Inflammatory macrophage treated with lipopolysaccharide for 1 hour (primary cell): ENCODE measurements around the gene MAML3.
A peak's percentile ranks its signal among the peaks of the same experiment; 100 is the strongest.

ENCODE experiments used
- DNase-seq, 2 donors: peaks; one replicate each; pipeline ENCODE4 v3.0.0-alpha.2; 2020 to 2022

Gene MAML3

GRCh38 chr4:139915037-139915436, 238.9 kb downstream of the MAML3 start:
- DNase-seq, result no peak

DNA sequence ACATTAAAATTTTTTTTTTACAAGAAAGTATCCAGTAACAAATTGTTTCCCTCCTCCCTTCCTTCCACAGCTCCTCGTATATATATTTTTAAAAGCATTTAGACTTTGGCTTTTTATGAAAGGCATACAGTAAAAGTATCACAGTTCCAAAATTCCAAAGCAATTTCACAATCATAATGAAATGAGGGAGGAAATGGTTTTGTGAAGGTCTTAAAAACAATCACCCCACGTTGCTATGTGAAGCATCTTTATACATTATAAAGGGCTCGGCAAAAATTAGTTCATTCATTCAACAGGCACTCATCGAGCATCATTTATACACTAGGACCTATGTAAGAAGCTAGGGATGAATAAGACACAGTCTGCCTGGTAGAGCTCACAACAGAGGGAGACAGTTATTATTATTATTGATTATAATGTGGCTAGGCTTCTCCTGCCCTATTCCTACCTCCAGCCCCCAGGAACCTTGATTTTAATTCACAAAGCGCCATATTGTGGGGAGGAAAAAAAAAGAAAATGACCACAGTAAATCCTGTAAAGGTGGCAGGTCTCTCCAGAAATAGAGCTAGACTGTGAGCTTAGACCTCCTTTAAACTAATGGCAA, 239.9 kb downstream of the MAML3 start:
- DNase-seq, result no peak

DNA sequence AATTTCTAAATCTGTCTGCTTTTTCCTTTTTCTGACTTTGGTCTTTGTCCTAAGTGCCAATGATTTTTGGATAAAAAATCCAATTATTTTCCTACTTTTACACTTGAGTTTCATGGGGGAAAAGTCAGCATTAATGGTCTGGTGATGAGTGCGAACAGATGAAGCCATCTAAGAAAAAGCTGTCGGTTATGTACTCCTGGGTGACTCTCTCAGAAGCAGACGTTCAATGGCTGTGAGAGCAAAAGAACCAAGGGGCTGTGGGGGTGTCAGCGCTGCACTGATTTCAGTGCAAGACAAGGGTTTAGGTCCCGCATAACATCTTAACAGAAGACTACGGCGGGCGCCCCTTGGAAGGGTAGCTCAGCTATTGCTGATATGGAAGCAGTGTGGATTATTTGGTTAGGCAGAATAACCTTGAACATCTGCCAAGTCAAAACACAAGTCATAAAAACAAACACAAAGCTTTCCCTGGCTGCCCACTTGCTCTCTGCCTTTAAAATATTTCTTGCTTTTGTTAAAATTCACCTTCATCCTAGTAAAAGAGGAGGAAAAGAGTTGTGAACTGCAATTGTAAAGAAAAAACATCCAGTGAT, 240.5 kb downstream of the MAML3 start:
- DNase-seq, result no peak

DNA sequence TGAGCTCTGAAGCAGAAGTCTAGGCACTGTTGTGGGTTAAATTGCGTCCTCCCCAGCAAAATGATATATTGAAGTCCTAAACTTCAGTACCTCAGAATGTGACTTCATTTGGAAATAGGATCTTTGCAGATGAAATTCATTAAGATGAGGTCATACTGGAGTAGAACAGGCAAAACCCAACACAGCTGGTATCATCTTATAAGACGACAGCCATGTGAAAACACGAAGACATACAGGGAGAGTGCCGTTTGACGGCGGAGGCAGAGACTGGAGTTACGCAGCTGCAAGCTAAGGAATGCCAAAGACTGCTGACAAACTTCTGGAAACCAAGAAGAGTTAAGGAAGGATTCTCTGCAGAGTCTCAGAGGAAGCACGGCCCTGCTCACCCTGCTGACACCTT, 241.5 kb downstream of the MAML3 start:
- no peak for DNase-seq

- peak in 1 of 2 donors; percentile 24 for DNase-seq
Observed at GRCh38 chr4:139910106-139910505, 243.9 kb downstream of the MAML3 start.

DNA sequence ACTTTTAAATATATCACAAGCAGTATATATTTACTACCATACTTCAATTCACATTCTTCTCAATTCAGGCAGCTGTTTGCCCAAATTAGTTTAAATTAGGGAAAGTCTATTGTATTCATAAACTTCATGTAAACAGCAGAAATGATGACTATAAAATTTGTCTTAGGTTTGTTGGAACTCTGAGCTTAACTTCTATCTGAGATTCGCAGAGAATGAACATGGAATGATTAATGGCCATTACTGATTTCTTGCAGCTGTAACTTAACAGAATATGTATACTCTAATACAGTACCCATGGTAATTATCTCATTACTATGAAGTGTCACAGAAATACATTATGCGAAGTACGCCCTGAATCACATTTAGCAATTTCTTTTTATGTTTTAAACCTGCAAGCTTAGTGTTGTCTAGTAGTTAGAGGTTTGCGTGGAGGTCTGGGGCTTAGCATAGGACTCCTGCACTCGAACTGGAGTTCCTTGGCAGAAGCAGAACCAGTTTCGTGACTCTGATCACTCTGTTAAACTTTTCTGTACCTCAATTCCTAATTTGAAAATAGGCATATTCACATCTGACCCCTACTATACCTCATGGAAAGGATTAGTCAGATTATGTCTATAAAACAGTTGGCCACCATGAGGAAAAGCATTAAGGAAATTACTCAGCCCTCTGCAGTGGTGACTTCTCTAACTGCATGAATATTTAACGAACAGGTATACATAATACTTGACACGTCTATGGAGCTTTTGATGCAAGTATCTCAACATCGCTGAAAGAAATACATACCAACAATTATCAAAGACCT, 245.1 kb downstream of the MAML3 start:
- DNase-seq, result no peak

- DNase-seq, result peak; percentile 24 to 67
Observed at GRCh38 chr4:139907001-139907809, 246.8 kb downstream of the MAML3 start.

DNA sequence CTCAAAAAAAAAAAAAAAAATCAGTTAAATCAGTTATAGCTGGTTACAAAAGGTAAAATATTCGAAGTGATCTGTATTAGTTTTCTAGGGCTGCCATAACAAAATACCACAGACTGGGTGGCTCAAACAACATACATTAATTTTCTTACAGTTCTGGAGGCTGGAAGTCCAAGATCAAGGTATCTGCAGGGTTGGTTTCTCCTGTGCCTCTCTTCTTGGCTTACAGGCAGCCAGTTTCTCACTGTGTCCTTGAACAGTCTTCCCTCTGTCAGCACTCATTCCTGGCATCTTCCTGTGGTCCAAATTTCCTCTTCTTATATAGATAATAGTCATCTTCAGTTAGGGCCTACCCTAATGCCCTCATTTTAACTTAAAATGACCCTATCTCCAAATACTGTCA, 248.5 kb downstream of the MAML3 start:
- no peak for DNase-seq

GRCh38 chr4:139904406-139904805, 249.6 kb downstream of the MAML3 start:
- no peak for DNase-seq

GRCh38 chr4:139903845-139904244, 250.1 kb downstream of the MAML3 start:
- DNase-seq, result peak; percentile 89

- DNase-seq, result peak; percentile 43 to 68
Observed at GRCh38 chr4:139902321-139903320, 251.4 kb downstream of the MAML3 start.

DNA sequence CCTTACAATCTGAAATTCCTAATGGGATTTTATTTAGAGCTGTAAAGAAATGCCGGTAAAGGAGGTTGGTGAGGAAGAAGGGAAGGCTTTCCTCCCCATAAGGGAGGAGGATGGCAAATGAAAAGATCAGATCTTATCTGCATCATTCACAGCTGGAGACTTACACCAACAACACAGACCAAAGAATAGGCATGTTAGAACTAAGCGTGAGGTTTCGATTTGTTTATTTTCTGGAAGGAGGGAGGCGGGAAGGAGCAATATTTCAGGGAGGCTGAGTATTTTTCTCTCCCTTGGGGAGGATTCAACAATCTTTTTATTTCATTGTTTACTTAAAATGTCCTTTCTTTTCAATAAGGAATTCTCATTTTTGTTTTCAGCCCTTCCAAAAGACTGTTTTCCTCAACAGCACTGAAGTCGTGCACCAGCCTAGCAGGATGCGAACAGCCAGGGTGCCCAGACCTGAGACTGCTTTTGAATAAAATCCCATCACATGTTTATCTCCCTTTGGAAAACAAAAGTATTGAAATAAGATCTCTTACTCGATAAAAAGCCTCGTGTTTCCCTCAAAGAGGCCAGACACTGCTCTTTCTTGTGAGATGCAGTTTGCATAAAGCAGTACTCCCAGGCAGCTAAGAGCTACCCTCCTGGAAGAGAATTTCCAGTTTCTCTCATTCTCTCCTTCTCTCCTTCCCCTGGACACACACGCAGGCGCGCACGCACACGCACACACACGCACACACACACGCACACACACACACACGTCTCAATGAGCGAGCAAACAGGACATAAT, 252.3 kb downstream of the MAML3 start:
- DNase-seq, result no peak

DNA sequence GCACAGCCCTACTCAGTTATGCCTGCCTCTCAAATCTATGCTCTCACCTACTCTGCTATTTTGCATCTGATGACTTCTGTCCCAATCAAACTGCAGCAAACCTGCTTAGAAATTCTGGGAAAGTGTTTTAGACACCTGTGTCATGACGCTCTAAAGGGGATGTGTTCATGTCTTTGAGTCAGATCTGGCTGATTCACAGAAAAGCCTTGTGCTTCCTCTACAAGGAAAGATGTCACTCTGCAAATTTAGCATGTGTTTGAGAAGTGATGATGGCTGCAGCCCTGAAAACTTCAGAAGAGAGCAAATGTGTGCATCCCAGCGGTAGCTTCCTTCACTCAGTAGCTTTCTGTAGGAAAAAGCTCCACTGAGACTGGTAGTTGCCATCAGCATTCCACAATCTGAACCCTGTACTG, 253.0 kb downstream of the MAML3 start:
- peak in 1 of 2 donors; percentile 28 for DNase-seq

- no peak for DNase-seq
Observed at GRCh38 chr4:139899346-139899745, 254.6 kb downstream of the MAML3 start.

GRCh38 chr4:139898293-139898692, 255.7 kb downstream of the MAML3 start:
- peak; percentile 52 to 66 for DNase-seq

DNA sequence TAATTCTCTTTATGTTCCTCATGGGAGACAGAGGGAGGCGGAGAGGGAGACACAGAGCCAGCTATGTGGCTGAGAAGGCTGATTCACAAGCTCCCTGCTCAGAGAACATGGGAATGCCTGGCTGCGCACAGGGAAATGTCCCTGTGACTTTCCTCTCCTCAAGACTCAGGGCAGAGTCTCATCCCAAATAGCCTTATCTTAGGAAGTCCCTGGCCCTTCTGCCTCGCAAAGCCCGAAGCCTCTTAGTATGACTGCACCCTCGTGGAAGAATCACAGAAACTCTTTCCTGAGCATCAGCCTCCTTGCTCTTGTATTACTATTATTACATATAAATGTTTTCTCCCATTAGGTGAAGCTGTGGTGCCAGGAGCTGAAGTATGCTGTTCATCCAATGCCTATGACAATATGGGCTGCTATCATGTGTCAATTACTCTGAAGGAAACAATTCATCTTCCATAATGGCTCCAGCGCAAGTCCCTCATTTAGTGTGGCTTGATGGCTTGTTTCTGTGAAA, 257.8 kb downstream of the MAML3 start:
- no peak for DNase-seq

- DNase-seq, result no peak
Observed at GRCh38 chr4:139893801-139894200, 260.2 kb downstream of the MAML3 start.

- DNase-seq, result no peak
Observed at GRCh38 chr4:139892973-139893736, 260.8 kb downstream of the MAML3 start.

- DNase-seq, result peak; percentile 88 to 89
Observed at GRCh38 chr4:139890816-139891215, 263.2 kb downstream of the MAML3 start.

DNA sequence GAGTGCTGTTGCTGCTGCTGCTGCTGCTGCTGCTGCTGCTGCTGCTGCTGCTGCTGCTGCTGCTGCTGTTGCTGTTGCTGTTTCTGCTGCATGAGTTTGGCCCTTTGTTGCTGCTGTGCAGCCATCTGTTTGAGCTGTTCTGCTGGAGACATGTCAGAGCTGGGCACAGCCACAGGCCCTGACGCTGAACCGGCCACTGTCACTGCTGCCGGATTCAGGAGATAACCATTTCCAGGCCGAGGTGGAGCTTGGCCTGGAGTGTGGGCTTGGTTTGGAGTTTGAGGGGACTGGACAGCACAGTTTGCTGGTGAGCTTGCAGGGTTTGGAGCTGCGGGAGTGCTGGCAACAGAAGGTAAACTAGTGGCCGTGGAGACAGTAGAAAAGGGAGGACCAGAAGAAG, 264.1 kb downstream of the MAML3 start:
- DNase-seq, result no peak
